ENCODE measurements around the gene TTC23L.
"Not testable (repeated sequence)": the region's sequence is repeated elsewhere in the genome, so short reads cannot be mapped to it uniquely, and the experiment has no call there.

The TTC23L gene

GRCh38 chr5:34881246-34881645 is 42.3 kb downstream of the TTC23L start:
- no peak for DNase-seq

GRCh38 chr5:34886392-34887119 is 47.6 kb downstream of the TTC23L start:
- no peak for DNase-seq

GRCh38 chr5:34889394-34889793 is 50.4 kb downstream of the TTC23L start:
- no peak for DNase-seq

- DNase-seq = no peak
These were observed 53.0 kb downstream of the TTC23L start for GRCh38 chr5:34891981-34892380.

- DNase-seq = no peak
These were observed 53.5 kb downstream of the TTC23L start for GRCh38 chr5:34892414-34892813.

- no peak for DNase-seq
These were observed 55.8 kb downstream of the TTC23L start for GRCh38 chr5:34894716-34895115.

GRCh38 chr5:34895641-34896419 is 56.9 kb downstream of the TTC23L start:
- DNase-seq = no peak

GRCh38 chr5:34897646-34898045 is 58.7 kb downstream of the TTC23L start:
- no peak for DNase-seq

- DNase-seq = peak; percentile 74
These were observed 59.4 kb downstream of the TTC23L start for GRCh38 chr5:34898258-34898895.

GRCh38 chr5:34899066-34899465 is 60.1 kb downstream of the TTC23L start:
- no peak for DNase-seq

GRCh38 chr5:34900652-34901051 is 61.7 kb downstream of the TTC23L start:
- peak; percentile 28 for DNase-seq

- no peak for DNase-seq
These were observed 64.3 kb downstream of the TTC23L start for GRCh38 chr5:34903260-34903659.

- DNase-seq = no peak
These were observed 66.6 kb downstream of the TTC23L start for GRCh38 chr5:34905564-34905963.

GRCh38 chr5:34913072-34913471 is 74.1 kb downstream of the TTC23L start:
- no peak for DNase-seq

GRCh38 chr5:34914671-34915138 is 75.7 kb downstream of the TTC23L start:
- no peak for DNase-seq

- DNase-seq = peak; percentile 97
These were observed 76.3 kb downstream of the TTC23L start, which contains the start of the genes BRIX1 and RAD1 for GRCh38 chr5:34915139-34915855. Gene BRIX1, plus strand, starts transcription at chr5:34915711. Its CDS starts 28 bp downstream, at chr5:34915739. Gene RAD1, minus strand, starts transcription at chr5:34915504. Its CDS starts 612 bp downstream, at chr5:34914892.

- DNase-seq = no peak
These were observed 76.9 kb downstream of the TTC23L start for GRCh38 chr5:34915856-34916192.

- no peak for DNase-seq
These were observed 77.6 kb downstream of the TTC23L start for GRCh38 chr5:34916518-34916917.

- DNase-seq = no peak
These were observed 79.1 kb downstream of the TTC23L start for GRCh38 chr5:34918025-34918424.

- no peak for DNase-seq
These were observed 80.1 kb downstream of the TTC23L start for GRCh38 chr5:34919077-34919476.

- not testable (repeated sequence) for DNase-seq
These were observed 84.3 kb downstream of the TTC23L start for GRCh38 chr5:34923256-34923655.

GRCh38 chr5:34923694-34924461 is 84.9 kb downstream of the TTC23L start:
- no peak for DNase-seq

All from retina (tissue), 1 donor.